ENCODE measurements around the gene OTOL1. TPM values are rescaled to one million over a fixed set of nuclear protein-coding genes. Genes with fewer than 3 reads are reported as not detected.

Gene OTOL1
- polyA plus RNA-seq, 1 experiment, result not detected

- no peak for TF ChIP-seq CTCF (IDR thresholded peaks at IDR 0.05; ENCODE audit: low read depth, low read length)
These were observed 34.5 kb upstream of the OTOL1 start for GRCh38 chr3:161462138-161462537.

GRCh38 chr3:161471211-161471610 lies 25.4 kb upstream of the OTOL1 start:
- DNase-seq (ENCODE audit: low read depth, low spot score), result no peak
- Histone ChIP-seq H3K27ac (ENCODE audit: low read depth, low read length) (no peak overlapping the region), H3K27me3 (ENCODE audit: control insufficient read depth, insufficient read depth, low read length) (no peaks in the 10 kb centered on the region), H3K4me3 (ENCODE audit: low read depth, low read length) (no peak overlapping the region), H3K9me3 (ENCODE audit: control insufficient read depth, insufficient read depth, low read length) (no peaks in the 10 kb centered on the region)
- ChIA-PET POLR2A (no interaction called here), CTCF (no interaction called here)
- TF ChIP-seq CTCF (IDR thresholded peaks at IDR 0.05; ENCODE audit: low read depth, low read length), result no peak

More at GRCh38 chr3:161462138-161462537, 34.5 kb upstream of the OTOL1 start:
- no peaks in the 10 kb centered on the region for H3K27me3 ChIP-seq (ENCODE audit: control insufficient read depth, insufficient read depth, low read length)
- no peak overlapping the region for H3K27ac ChIP-seq (ENCODE audit: low read depth, low read length)
- DNase-seq (ENCODE audit: low read depth, low spot score), result no peak
- CTCF ChIA-PET, result no interaction called here
- POLR2A ChIA-PET, result no interaction called here
- no peaks in the 10 kb centered on the region for H3K9me3 ChIP-seq (ENCODE audit: control insufficient read depth, insufficient read depth, low read length)
- H3K4me3 ChIP-seq (ENCODE audit: low read depth, low read length), result no peak overlapping the region

GRCh38 chr3:161474139-161474538 lies 22.5 kb upstream of the OTOL1 start:
- Histone ChIP-seq H3K9me3 (ENCODE audit: control insufficient read depth, insufficient read depth, low read length) (no peaks in the 10 kb centered on the region), H3K4me3 (ENCODE audit: low read depth, low read length) (no peak overlapping the region), H3K27me3 (ENCODE audit: control insufficient read depth, insufficient read depth, low read length) (no peaks in the 10 kb centered on the region), H3K27ac (ENCODE audit: low read depth, low read length) (no peak overlapping the region)
- no peak for TF ChIP-seq CTCF (IDR thresholded peaks at IDR 0.05; ENCODE audit: low read depth, low read length)
- ChIA-PET POLR2A (no interaction called here), CTCF (no interaction called here)
- no peak for DNase-seq (ENCODE audit: low read depth, low spot score)

GRCh38 chr3:161474741-161475140 lies 21.9 kb upstream of the OTOL1 start:
- CTCF ChIA-PET, result no interaction called here
- no peak overlapping the region for H3K27ac ChIP-seq (ENCODE audit: low read depth, low read length)
- POLR2A ChIA-PET, result no interaction called here

GRCh38 chr3:161475206-161475605 lies 21.4 kb upstream of the OTOL1 start:
- CTCF ChIA-PET, result no interaction called here
- POLR2A ChIA-PET, result no interaction called here
- DNase-seq (ENCODE audit: low read depth, low spot score), result no peak
- Histone ChIP-seq H3K27ac (ENCODE audit: low read depth, low read length) (no peak overlapping the region), H3K27me3 (ENCODE audit: control insufficient read depth, insufficient read depth, low read length) (no peaks in the 10 kb centered on the region), H3K9me3 (ENCODE audit: control insufficient read depth, insufficient read depth, low read length) (no peaks in the 10 kb centered on the region), H3K4me3 (ENCODE audit: low read depth, low read length) (no peak overlapping the region)
- no peak for TF ChIP-seq CTCF (IDR thresholded peaks at IDR 0.05; ENCODE audit: low read depth, low read length)

More at GRCh38 chr3:161474741-161475140, 21.9 kb upstream of the OTOL1 start:
- Histone ChIP-seq H3K4me3 (ENCODE audit: low read depth, low read length) (no peak overlapping the region), H3K27me3 (ENCODE audit: control insufficient read depth, insufficient read depth, low read length) (no peaks in the 10 kb centered on the region), H3K9me3 (ENCODE audit: control insufficient read depth, insufficient read depth, low read length) (no peaks in the 10 kb centered on the region)
- TF ChIP-seq CTCF (IDR thresholded peaks at IDR 0.05; ENCODE audit: low read depth, low read length), result no peak
- DNase-seq (ENCODE audit: low read depth, low spot score), result no peak

Data from AG04450 (cell line).